ENCODE measurements around the gene B4GAT1.

DNA sequence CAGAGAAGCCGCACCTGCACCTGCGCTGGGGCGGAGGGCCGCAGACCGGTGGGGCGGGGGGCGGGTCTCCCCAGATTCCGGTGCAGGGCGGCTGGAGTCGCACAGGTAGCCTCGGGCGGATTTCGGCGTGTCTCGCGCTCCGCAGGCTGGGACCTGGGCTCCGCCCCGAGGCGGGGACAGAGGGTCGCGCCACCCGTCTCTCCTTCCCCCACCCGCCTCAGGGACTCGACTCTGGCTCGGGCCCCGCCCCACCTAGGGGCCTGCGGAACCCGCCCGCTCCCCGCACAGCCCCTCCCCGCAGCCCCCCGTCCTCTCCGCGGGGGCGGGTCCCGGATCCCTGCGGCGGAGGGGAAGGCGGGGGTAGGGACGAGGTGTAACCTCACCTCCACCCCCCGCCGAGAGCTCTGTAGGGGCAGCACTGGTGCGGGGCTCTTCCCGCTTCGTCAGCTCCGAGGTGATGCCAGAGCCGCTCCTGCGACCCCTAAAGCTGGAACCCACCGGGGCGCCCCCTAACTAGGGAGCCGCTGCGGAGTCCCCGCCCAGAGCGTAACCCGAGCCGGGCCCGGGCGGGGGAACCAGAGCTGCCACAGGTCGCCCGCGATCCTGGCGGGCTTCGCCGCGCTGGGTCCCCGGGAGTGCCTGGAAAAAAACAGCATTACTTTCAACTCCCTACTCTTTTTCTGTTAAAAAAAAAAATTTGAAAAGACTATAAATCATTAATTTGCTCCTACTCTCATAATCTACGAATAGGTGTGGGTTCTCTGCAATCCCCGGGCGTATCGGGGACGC is 24.4 kb upstream of the B4GAT1 start, which contains the start of gene SLC29A2:
- TF ChIP-seq, protein P1, sequence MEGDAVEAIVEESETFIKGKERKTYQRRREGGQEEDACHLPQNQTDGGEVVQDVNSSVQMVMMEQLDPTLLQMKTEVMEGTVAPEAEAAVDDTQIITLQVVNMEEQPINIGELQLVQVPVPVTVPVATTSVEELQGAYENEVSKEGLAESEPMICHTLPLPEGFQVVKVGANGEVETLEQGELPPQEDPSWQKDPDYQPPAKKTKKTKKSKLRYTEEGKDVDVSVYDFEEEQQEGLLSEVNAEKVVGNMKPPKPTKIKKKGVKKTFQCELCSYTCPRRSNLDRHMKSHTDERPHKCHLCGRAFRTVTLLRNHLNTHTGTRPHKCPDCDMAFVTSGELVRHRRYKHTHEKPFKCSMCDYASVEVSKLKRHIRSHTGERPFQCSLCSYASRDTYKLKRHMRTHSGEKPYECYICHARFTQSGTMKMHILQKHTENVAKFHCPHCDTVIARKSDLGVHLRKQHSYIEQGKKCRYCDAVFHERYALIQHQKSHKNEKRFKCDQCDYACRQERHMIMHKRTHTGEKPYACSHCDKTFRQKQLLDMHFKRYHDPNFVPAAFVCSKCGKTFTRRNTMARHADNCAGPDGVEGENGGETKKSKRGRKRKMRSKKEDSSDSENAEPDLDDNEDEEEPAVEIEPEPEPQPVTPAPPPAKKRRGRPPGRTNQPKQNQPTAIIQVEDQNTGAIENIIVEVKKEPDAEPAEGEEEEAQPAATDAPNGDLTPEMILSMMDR (IDR thresholded peaks at IDR 0.05; ENCODE audit: low read length): no peak
- TF ChIP-seq EZH2 (optimal IDR thresholded peaks at IDR 0.05; ENCODE audit: low read depth, low read length) (no peak), EZH2phosphoT487 (IDR thresholded peaks at IDR 0.05; ENCODE audit: low read length) (no peak)

Measured in MM.1S (cell line).